HG03354 (cell line): ENCODE results near the gene SYCN.
"Not testable (repeated sequence)": the region's sequence is repeated elsewhere in the genome, so short reads cannot be mapped to it uniquely, and the experiment has no call there.

Source experiments
- ATAC-seq: cut with Tn5 transposase; IDR thresholded peaks from one replicate; pipeline ENCODE4 v1.9.1; 2021; ENCODE audit warnings: mild to moderate bottlenecking; ENCODE audit not compliant: unreplicated experiment, poor library complexity, severe bottlenecking

SYCN gene

DNA sequence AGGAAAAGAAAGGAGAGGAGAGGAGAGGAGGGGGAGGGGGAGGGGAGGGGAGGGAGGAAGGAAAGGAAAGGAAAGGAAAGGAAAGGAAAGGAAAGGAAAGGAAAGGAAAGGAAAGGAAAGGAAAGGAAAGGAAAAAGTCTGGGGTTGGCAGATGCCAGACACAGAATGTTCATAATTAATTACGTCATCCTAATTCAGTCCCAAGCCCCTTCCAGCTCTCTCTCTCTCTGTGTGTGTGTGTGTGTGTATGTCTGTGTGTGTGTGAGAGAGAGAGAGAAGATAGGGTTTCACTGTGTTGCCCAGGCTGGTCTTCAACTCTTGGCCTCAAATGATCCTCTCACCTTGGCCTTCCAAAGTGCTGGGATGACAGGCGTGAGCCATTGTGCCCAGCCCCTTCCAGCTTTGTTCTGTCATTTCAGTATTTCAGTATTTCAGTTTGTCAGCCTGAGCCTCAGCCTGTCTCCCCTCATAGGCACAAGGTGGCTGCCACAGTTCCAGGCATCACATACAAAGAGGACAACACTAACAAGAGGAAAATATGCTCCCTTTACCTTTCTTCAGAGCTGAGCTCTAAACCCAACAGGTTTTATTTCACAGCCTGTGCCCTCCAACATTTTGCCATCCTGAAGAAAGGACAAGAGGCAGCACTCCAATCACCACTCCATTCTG, 26.2 kb upstream of the SYCN start:
- ATAC-seq = no peak

DNA sequence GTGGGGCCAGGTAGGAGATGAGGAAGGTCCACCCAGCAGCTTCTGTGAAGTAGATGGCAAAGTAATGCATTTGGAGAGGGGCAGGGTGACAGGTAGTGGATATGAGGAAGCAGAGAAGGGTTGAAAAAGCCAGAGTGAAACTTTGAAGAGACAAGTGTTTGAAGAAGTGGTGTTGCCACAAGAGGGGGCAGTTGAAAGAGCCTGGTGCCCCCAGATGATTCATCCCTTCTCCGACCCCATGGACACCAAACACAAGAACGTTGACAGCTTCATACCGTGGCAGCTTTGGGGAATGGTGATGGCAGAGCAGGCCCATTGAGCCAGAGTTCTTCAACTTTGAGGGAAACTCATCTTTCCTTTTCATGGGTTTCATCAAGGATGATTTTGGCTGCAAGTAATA, 20.8 kb upstream of the SYCN start:
- ATAC-seq = no peak

DNA sequence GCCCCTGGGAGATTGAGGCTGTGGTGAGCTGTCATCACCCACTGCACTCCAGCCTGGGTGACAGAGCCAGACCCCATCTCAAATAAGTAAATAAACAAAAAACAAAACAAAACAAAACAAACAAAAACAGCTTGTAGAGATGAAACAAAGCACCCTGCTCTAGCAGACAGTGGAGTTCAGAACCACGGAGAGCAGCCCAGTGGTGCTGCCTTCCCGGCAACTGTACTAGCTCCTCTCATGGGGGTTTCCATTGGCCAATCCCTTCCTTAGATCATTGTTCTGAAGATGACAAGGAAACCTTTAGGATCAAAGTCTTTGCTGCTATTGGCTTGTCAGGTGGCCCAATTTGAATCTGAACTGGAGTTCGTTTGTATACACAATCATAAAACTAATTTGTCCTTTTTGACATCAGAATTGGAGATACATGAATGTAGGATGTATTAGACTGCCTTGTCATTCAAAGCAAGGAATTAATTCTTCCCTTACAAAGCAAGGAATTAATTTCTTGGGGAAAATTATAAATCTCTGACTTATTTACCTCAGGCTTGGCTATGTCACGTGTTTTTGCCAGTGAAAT, 19.7 kb upstream of the SYCN start:
- ATAC-seq = no peak

DNA sequence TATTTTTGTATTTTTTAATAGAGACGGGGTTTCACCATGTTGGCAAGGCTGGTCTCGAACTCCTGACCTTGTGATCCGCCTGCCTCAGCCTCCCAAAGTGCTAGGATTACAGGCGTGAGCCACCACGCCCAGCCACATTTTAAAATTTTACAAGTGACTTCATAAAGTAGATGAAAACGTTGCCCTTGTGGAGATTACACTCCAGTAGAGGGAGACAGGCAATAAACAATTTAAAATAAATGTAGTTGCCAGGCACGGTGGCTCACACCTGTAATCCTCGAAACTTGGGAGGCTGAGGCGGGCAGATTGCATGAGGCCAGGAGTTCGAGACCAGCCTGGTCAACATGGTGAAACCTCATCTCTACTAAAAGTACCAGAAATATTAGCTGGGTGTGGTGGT, 15.0 kb upstream of the SYCN start:
- not testable (repeated sequence) for ATAC-seq

DNA sequence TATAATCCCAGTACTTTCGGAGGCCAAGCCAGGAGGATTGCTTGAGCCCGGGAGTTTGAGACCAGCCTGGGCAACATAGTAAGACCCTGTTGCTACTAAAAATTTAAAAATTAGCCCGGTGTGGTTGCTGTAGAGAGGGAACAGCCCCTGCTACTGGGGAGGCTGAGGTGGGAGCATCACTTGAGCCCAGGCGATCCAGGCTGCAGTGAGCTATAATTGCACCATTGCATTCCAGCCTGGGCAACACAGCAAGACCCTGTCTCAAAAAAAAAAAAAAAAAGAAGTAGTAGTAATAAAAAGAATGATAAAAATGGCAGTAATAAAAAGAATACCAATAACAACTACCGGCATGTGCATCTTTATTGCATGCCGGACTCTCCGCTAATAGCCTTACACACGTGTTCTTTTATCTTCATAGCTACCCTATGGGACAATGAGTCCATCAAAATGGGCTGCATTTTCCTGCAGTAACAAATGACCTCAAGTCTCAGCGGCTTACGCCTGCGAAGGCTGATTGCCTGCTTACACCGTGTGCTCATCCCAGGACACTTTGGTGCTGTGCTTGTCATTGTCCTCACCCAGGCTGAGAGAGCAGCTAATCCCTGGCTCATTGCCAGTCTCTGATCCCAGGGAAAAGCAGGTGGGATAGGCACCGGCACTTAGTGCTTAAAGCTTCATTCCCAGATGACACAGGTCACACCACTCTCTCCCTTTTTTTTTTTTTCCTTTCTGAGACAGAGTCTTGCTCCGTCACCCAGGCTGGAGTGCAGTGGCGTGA, 14.4 kb upstream of the SYCN start:
- no peak for ATAC-seq

DNA sequence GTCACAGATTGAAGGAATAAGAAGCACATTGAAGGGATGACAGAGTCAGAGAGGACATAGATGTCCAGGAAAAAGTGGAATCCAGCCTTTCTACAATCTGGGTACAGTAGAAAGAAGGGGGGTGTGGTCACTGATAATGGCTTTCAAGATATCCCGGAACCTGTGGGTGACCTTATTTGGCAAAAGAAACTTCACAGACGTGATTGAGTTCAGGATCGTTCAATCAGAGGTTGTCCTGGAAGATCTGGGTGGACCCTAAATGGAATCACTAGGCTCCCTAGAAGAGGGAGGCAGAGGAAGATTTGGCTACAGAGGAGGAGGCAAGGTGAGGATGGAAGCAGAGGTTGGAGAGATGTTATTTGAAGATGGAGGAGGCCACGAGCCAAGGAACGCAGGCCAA, 13.0 kb upstream of the SYCN start:
- no peak for ATAC-seq

DNA sequence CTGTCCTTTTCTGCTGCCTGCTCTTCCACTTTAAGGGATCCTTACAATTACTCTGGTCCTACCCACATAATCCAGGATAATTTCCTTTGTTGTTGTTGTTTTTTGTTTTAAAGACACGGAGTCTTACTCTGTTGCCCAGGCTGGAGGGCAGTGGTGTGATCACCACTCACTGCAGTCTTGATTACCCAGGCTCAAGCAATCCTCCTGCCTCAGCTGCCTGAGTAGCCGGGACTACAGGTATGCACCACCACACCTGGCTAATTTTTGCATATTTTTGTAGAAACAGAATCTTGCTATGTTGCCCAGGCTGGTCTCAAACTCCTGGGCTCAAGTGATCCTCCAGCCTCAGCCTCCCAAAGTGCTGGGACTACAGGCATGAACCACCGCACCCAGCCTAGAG, 11.3 kb upstream of the SYCN start:
- not testable (repeated sequence) for ATAC-seq

DNA sequence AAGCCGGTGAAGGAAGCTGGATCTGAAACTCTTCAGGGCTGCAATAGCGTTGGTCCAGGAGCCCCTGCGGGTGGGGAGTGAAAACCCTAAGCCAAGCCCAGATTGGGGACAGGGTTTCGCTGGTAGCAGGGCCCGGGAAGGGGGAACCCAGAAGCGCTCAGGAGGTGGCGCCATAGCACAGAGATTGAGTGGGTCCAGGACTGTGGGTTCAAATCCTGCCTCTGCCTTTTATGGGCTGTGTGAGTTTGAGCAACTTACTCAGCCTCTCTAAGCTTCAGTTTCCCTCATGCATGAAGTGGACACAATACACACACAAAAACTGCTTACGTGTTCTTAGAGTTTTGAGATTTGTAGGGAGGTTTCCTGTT, 8.3 kb upstream of the SYCN start:
- ATAC-seq = no peak

DNA sequence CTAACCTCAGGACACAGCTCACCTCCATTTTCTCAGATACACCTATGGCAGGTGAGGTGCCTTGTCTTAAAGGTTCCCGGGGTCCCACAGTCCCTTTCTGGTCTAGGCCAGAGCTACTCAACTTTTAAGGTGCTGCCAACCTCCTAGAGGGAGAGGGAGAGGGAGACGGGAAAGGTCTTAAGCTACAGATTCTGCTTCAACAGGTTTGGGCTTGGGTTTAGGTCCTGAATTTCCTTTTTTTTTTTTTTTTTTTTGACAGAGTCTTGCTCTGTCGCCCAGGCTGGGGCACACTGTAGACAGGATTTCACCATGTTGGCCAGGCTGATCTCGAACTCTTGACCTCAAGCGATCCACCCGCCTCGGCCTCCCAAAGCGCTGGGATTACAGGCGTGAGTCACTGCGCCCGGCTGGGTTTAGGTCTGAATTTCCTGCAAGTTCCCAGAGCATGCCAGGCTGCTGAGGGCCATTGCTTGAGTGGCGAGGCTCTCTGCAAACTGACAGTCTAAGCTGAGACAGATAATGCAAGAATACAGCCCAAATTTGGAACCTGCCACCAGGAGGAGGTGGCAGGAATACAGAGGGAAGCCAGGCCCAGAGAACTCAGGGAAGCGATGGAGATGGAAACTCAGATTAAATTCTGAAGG, 7.8 kb upstream of the SYCN start:
- ATAC-seq = no peak

DNA sequence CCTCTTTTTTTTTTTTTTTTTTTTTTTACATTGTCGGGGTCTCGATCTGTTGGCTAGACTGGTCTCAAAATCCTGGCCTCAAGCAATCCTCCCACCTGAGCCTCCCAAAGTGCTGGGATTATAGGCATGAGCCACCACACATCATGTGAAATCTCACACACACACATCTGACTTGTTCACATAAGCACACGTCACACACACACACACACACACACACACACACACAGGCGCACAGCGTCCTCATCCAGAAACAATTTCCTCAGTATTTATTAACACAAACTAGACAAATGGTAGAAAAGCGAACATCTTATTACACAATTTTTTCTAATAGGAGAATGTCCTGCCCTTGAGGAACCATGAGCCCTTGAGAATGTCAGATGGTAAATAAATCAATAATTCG, 5.1 kb upstream of the SYCN start:
- ATAC-seq = no peak

DNA sequence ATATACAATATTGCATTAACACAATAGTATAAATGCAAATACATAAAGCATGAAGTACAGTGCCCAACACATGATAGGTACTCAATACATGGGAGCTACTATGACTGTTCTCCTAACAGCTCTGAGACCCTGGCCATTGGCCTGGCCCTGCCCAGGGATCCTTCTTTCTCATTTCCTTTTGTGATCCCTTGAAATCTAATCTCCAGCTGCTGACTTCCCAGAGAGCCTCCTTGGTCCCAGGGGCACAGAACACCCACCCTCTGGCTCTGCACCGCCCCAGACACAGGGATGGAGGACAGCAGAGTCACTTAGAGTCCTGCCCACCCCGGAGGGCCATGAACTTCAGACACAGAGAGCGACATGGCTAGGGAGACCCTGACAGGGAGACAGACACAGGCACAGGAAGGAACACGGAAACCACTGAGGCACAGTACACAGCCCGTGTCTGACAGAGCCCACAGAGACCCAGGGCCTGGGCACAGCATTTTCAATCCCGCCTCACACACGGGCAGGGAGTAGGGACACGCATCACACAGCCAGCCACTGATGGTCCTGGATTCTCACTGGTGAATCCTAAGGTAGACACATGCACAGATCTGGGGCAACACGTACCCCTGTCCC, 4.2 kb upstream of the SYCN start:
- no peak for ATAC-seq

DNA sequence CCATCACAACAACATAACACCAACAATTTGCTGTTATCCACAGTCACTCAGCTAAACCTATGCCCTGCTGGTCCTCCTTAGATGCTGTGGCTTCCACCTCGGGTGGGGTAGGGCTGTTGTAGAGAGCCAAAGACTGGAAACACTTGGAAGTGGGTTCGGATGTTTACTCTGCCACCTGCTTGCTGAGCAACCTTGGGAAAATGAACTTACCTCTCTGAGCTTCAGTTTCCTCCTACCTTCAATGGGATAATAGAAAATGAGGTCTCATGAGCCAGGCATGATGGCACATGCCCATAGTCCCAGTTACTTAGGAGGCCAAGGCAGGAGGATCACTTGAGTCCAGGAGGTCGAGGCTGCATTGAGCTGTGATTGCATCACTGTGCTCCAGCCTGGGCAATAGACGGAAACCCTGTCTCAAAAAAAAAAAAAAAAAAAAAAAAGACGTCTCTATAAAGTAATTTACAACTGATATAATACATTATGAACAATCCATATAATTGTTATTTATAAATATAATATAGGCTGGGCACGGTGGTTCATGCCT, 3.3 kb upstream of the SYCN start:
- no peak for ATAC-seq

DNA sequence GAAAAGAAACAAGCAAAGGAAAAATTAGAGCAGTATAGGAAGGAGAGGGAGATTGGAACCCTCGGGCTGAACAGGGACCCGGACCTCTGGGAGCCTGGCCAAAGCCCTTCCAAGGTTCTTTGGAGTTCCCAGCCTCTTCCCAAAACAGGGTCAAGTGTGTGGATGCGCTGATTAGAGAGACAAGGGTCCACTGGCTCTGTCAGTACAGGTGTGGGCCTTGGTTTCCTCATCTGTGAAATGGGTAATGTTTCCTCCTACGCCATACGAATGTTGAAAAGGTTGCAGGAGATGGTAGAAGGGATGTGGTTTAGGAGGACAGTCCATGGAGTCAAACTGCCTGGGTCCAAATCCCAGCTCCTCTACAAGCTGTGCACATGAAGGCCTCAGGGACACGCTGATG, 2.1 kb upstream of the SYCN start:
- ATAC-seq = no peak

DNA sequence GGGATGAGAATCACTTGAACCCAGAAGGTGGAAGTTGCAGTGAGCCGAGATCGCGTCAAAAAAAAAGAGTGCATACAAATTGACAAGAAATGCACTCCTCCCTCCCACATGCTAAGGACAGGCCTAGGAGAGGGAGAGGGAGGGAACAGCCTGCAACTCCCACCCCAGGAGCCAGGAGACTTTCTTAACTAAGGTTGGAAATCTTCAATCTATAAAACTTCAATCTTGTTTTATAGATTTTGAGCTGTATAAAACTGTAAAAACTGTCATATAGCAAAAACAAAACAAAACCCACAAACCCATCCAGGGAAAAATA, 1.3 kb upstream of the SYCN start:
- ATAC-seq = no peak

DNA sequence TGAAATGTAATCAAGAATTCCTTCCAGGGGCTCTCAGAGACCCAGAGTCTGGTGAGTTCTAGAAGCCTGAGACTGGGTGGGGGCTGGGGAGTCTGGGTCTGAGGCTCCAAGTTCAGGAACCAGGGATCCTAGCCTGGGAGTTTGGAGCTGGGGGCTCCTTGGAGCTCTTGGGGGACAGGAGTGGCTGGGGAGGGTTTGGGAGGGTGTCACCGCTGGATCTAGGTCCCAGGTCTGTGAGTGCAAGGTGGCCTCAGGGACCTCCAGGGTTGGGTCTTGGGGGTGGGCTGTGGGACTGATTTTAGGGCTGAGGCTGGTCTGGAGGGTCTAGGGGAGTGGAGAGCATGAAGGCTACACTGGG, 1.1 kb downstream of the SYCN start:
- ATAC-seq = no peak

DNA sequence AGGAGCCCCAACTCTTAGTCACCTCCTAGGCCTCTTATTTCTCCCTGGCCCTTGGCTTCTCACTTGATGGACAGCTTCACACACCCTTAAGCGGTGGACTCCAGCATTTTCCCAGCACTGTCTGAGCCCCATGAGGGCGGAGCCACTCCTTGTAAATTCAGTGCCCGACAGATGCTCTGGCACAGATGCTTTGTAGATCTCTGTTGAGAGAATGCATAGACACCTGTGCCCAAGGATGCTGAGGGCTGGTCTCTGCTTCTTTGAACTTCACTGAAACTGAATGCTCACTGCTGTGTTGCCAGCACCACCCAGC, 3.3 kb downstream of the SYCN start:
- no peak for ATAC-seq

DNA sequence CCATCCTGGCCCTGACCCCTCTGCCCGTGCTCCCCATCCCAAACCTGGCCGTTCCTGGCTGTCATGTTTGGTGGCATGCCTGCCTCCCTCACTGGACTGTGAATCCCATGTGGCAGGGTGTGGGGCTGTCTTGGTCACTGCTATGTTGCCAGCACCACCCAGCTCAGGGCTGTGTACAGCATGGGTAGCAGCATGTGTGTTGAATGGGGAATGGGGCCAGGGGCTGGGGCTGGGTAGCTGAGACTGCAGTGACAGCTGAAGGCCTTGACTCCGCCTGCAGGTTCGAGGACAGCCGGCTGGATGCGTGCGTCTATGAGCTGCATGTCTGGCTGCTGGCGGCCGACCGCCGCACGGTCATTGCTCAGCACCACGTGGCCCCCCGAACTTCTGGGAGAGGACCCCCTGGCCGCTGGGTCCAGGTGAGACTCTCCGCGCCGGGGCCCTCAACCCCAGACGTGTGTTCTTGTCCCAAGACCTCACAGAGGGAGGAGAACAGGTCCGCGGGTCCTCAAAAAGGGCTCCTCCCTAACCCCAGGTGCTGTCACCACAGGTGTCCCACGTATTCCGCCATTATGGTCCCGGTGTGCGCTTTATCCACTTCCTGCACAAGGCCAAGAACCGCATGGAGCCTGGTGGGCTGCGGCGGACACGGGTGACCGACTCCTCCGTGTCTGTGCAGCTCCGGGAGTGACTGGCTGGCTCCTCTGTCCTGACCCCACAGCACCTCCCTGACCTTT, 3.8 kb downstream of the SYCN start:
- ATAC-seq = no peak

DNA sequence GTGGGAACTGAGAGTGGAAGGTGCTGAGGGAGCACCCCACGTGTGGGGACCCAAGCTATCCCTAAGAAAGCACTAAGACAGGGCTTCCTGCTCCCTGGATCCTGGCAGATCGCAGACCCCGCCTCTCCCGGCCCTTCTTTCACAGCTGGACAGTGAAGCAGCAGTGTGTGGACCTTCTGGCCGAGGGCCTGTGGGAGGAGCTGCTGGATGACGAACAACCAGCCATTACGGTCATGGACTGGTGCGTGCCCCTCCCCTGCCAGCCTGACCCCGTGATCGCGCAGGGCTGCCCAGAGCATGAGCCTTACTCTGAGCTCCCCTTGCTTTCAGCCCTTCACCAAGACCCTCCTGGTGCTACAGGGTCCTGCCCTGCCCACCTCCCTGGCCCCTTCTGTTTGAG, 5.0 kb downstream of the SYCN start:
- ATAC-seq = no peak

DNA sequence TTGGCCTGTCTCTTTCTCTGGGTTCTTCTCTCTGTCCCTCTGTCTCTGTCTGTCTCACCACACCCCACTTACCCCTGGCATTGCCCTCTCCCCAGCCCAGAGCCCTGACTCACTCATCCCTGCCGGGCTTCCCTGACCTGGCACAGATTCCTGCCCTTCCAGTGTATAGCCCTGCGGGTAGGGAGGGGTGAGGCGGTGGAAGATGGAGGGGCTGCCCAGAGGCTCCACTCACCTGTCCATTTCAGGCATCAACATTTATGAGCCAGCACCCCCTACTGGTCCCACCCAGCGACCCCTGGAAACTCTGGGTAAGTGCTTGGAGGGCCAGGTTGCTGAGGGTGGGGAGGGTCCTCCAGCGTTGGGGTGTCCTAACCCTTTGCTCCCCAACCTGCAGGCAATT, 6.3 kb downstream of the SYCN start:
- no peak for ATAC-seq
